HG03025 (cell line): Measurements from ENCODE around the gene ELF5.

Experiments used
- ATAC-seq: cut with Tn5 transposase; IDR thresholded peaks from one replicate; pipeline ENCODE4 v1.9.1; 2021; ENCODE audit warnings: mild to moderate bottlenecking, moderate library complexity; ENCODE audit not compliant: unreplicated experiment, low FRiP score

The ELF5 gene

GRCh38 chr11:34523053-34523452, 9.5 kb upstream of the ELF5 start:
- ATAC-seq = no peak

GRCh38 chr11:34522188-34522587, 8.6 kb upstream of the ELF5 start:
- no peak for ATAC-seq

- ATAC-seq = no peak
These were observed 7.7 kb upstream of the ELF5 start for GRCh38 chr11:34521265-34521664.

GRCh38 chr11:34519595-34520235, 6.1 kb upstream of the ELF5 start:
- ATAC-seq = no peak

GRCh38 chr11:34516247-34517040, 2.9 kb upstream of the ELF5 start:
- ATAC-seq = no peak

- ATAC-seq = no peak
These were observed 1.0 kb upstream of the ELF5 start for GRCh38 chr11:34514597-34514996.

- ATAC-seq = no peak
These were observed 533 bp downstream of the ELF5 start for GRCh38 chr11:34512840-34513681.

- no peak for ATAC-seq
These were observed 2.9 kb downstream of the ELF5 start for GRCh38 chr11:34510673-34511072.

GRCh38 chr11:34510218-34510617, 3.4 kb downstream of the ELF5 start:
- ATAC-seq = no peak

GRCh38 chr11:34509336-34509876, 4.2 kb downstream of the ELF5 start:
- no peak for ATAC-seq

- ATAC-seq = no peak
These were observed 5.1 kb downstream of the ELF5 start for GRCh38 chr11:34508524-34508923.

GRCh38 chr11:34507610-34508009, 6.0 kb downstream of the ELF5 start:
- ATAC-seq = no peak

- no peak for ATAC-seq
These were observed 6.4 kb downstream of the ELF5 start for GRCh38 chr11:34507156-34507555.

GRCh38 chr11:34505874-34506273, 7.7 kb downstream of the ELF5 start:
- ATAC-seq = no peak

GRCh38 chr11:34502949-34503348, 10.6 kb downstream of the ELF5 start:
- no peak for ATAC-seq

GRCh38 chr11:34501949-34502348, 11.6 kb downstream of the ELF5 start:
- no peak for ATAC-seq

GRCh38 chr11:34501500-34501899, 12.1 kb downstream of the ELF5 start:
- ATAC-seq = no peak

GRCh38 chr11:34499719-34500500, 13.7 kb downstream of the ELF5 start:
- no peak for ATAC-seq

- ATAC-seq = no peak
These were observed 17.7 kb downstream of the ELF5 start for GRCh38 chr11:34495724-34496377.

- no peak for ATAC-seq
These were observed 18.3 kb downstream of the ELF5 start for GRCh38 chr11:34495239-34495723.
